Trophoblast cell (in vitro differentiated cells and primary cell): Measurements from ENCODE around the gene MC1R.
"Not testable (repeated sequence)": the region's sequence is repeated elsewhere in the genome, so short reads cannot be mapped to it uniquely, and the experiment has no call there.

Experiments used
- DNase-seq, 2 donors: peaks; one replicate each; pipeline ENCODE4 v3.0.0-alpha.2; 2016
- H2AFZ ChIP-seq: 2 replicates; pipeline ENCODE4 v1.6.1; 2013; ENCODE audit warnings: low read length, moderate library complexity, mild to moderate bottlenecking; ENCODE audit not compliant: insufficient read depth, poor library complexity
- H2AK5ac ChIP-seq: 2 replicates; pipeline ENCODE4 v1.6.1; 2013; ENCODE audit warnings: mild to moderate bottlenecking, low read length
- H2BK120ac ChIP-seq: 2 replicates; pipeline ENCODE4 v1.6.1; 2013; ENCODE audit warnings: low read length, mild to moderate bottlenecking, moderate library complexity; ENCODE audit not compliant: insufficient read depth, poor library complexity
- H2BK12ac ChIP-seq: 2 replicates; pipeline ENCODE4 v1.6.1; 2013; ENCODE audit warnings: mild to moderate bottlenecking, low read length, moderate library complexity
- H2BK5ac ChIP-seq: 2 replicates; pipeline ENCODE4 v1.6.1; 2013; ENCODE audit warnings: low read length, low read depth, moderate library complexity, mild to moderate bottlenecking; ENCODE audit not compliant: poor library complexity
- H3K14ac ChIP-seq: 2 replicates; pipeline ENCODE4 v1.6.1; 2013; ENCODE audit warnings: mild to moderate bottlenecking, low read length
- H3K18ac ChIP-seq: 2 replicates; pipeline ENCODE4 v1.6.1; 2013; ENCODE audit warnings: mild to moderate bottlenecking, low read length
- H3K23ac ChIP-seq: 2 replicates; pipeline ENCODE4 v1.6.1; 2013; ENCODE audit warnings: low read length
- H3K27ac ChIP-seq: 2 replicates; pipeline ENCODE4 v1.5.1; 2013; ENCODE audit warnings: low read depth, mild to moderate bottlenecking, inconsistent platforms, low read length, moderate library complexity
- H3K27me3 ChIP-seq: 2 replicates; pipeline ENCODE4 v1.6.1; 2013; ENCODE audit warnings: inconsistent platforms, mild to moderate bottlenecking, low read length, moderate library complexity; ENCODE audit not compliant: insufficient read depth
- H3K36me3 ChIP-seq, 2 experiments: 1 replicate in 1 of 2; 2 replicates in 1 of 2; pipeline ENCODE4 v1.6.1; 2013; ENCODE audit warnings: low read length in 2 of 2, mild to moderate bottlenecking in 2 of 2, moderate library complexity in 1 of 2; ENCODE audit not compliant: insufficient read depth in 2 of 2, control insufficient read depth in 1 of 2
- H3K4ac ChIP-seq: 2 replicates; pipeline ENCODE4 v1.6.1; 2013; ENCODE audit warnings: low read depth, mild to moderate bottlenecking, low read length, moderate library complexity
- H3K4me1 ChIP-seq, 2 experiments: 1 replicate in 1 of 2; 2 replicates in 1 of 2; pipeline ENCODE4 v1.6.1; 2013; ENCODE audit warnings: low read length in 2 of 2, mild to moderate bottlenecking in 2 of 2, moderate library complexity in 1 of 2; ENCODE audit not compliant: insufficient read depth in 2 of 2, control insufficient read depth in 1 of 2
- H3K4me2 ChIP-seq: 2 replicates; pipeline ENCODE4 v1.6.1; 2013; ENCODE audit warnings: inconsistent platforms, mild to moderate bottlenecking, low read length, moderate library complexity
- H3K4me3 ChIP-seq: 2 replicates; pipeline ENCODE4 v1.5.1; 2013; ENCODE audit warnings: mild to moderate bottlenecking, low read depth, low read length, inconsistent platforms
- H3K79me1 ChIP-seq: one replicate; pipeline ENCODE4 v1.6.1; 2013; ENCODE audit warnings: low read length
- H3K79me2 ChIP-seq: 2 replicates; pipeline ENCODE4 v1.6.1; 2013; ENCODE audit warnings: low read length, mild to moderate bottlenecking; ENCODE audit not compliant: control insufficient read depth, insufficient read depth, poor library complexity
- H3K9ac ChIP-seq: 2 replicates; pipeline ENCODE4 v1.6.1; 2013; ENCODE audit warnings: mild to moderate bottlenecking, low read length
- H3K9me3 ChIP-seq: 2 replicates; pipeline ENCODE4 v1.6.1; 2013; ENCODE audit warnings: low read depth, mild to moderate bottlenecking, control low read depth, inconsistent platforms, low read length; ENCODE audit not compliant: insufficient read depth
- H4K12ac ChIP-seq: 2 replicates; pipeline ENCODE4 v1.6.1; 2013; ENCODE audit warnings: low read depth, mild to moderate bottlenecking, low read length, moderate library complexity
- H4K8ac ChIP-seq: 2 replicates; pipeline ENCODE4 v1.6.1; 2013; ENCODE audit warnings: low read depth, mild to moderate bottlenecking, low read length, moderate library complexity
- H4K91ac ChIP-seq: one replicate; pipeline ENCODE4 v1.6.1; 2013; ENCODE audit warnings: low read depth, mild to moderate bottlenecking, low read length, moderate library complexity
- WGBS: extraction: QIAGEN DNeasy Blood & Tissue Kit; methylation state at CpG from one replicate; pipeline ENCODE4 v1.1.7; 2013; ENCODE audit warnings: missing lambda C conversion rate; ENCODE audit not compliant: insufficient read length, insufficient coverage; ENCODE audit errors: extremely low coverage; 5-methylcytosine and 5-hydroxymethylcytosine counted together

MC1R gene

DNA sequence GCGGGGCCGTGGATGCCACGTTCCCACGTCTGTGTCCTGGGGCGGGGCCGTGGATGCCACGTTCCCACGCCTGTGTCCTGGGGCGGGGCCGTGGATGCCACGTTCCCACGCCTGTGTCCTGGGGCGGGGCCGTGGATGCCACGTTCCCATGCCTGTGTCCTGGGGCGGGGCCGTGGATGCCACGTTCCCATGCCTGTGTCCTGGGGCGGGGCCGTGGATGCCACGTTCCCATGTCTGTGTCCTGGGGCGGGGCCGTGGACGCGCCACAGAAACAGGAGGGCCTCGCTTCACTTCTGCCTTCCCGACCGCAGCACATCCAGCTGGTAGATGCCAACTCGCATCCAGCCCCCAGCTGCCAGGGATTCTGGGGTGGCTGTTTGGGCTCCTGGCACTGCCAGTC is 15.4 kb downstream of the MC1R start:
- not testable (repeated sequence) for H3K14ac ChIP-seq, H3K18ac ChIP-seq, H2AFZ ChIP-seq, H3K4ac ChIP-seq, H3K79me2 ChIP-seq, H3K27me3 ChIP-seq, H3K9me3 ChIP-seq, H3K4me2 ChIP-seq, H2BK5ac ChIP-seq, H2BK12ac ChIP-seq, H4K91ac ChIP-seq, H3K23ac ChIP-seq, DNase-seq, H2BK120ac ChIP-seq, H3K4me3 ChIP-seq, H2AK5ac ChIP-seq, H4K8ac ChIP-seq, H4K12ac ChIP-seq, H3K4me1 ChIP-seq, H3K27ac ChIP-seq, H3K9ac ChIP-seq, H3K79me1 ChIP-seq
- whole genome bisulfite sequencing: no CpG with 5 or more reads among the region's 29 CpGs
- H3K36me3 ChIP-seq: peaks cover 56 to 64% of the 10 kb centered on the region in 2 experiments

DNA sequence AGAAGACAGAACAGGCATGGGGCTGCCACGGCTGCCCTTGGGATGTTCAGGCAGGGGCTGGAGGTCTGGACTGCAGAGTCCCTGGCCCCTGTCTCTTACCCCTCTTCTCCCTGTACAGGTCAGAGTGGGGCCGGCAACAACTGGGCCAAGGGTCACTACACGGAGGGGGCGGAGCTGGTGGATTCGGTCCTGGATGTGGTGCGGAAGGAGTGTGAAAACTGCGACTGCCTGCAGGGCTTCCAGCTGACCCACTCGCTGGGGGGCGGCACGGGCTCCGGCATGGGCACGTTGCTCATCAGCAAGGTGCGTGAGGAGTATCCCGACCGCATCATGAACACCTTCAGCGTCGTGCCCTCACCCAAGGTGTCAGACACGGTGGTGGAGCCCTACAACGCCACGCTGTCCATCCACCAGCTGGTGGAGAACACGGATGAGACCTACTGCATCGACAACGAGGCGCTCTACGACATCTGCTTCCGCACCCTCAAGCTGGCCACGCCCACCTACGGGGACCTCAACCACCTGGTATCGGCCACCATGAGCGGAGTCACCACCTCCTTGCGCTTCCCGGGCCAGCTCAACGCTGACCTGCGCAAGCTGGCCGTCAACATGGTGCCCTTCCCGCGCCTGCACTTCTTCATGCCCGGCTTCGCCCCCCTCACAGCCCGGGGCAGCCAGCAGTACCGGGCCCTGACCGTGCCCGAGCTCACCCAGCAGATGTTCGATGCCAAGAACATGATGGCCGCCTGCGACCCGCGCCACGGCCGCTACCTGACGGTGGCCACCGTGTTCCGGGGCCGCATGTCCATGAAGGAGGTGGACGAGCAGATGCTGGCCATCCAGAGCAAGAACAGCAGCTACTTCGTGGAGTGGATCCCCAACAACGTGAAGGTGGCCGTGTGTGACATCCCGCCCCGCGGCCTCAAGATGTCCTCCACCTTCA is 16.2 kb downstream of the MC1R start:
- Histone ChIP-seq H3K18ac (no peak overlapping the region), H4K12ac (no peak overlapping the region), H3K23ac (no peak overlapping the region), H4K91ac (no peak overlapping the region), H3K4me3 (no peak overlapping the region), H2AFZ (no peak overlapping the region), H3K9me3 (no peaks in the 10 kb centered on the region), H3K4ac (no peak overlapping the region), H3K79me1 (no peaks in the 10 kb centered on the region), H3K36me3 (peaks cover 53 to 59% of the 10 kb centered on the region in 2 experiments), H2AK5ac (no peak overlapping the region), H2BK12ac (no peak overlapping the region), H3K79me2 (no peaks in the 10 kb centered on the region), H3K4me2 (no peak overlapping the region), H3K14ac (no peak overlapping the region), H4K8ac (no peak overlapping the region), H3K9ac (no peak overlapping the region), H3K4me1 (peaks cover 0 to 3% of the 10 kb centered on the region in 2 experiments), H2BK5ac (no peak overlapping the region), H3K27me3 (no peaks in the 10 kb centered on the region), H3K27ac (no peak overlapping the region), H2BK120ac (no peak overlapping the region)
- WGBS: no CpG with 5 or more reads among the region's 61 CpGs
- DNase-seq: no peak

GRCh38 chr16:89935620-89936019 is 17.0 kb downstream of the MC1R start:
- H3K18ac ChIP-seq, H3K23ac ChIP-seq, H2BK12ac ChIP-seq, H3K9ac ChIP-seq, H3K4me2 ChIP-seq, H3K27ac ChIP-seq, H3K27me3 ChIP-seq, H3K79me2 ChIP-seq, H2AFZ ChIP-seq, H4K91ac ChIP-seq, H4K12ac ChIP-seq, H4K8ac ChIP-seq, H3K4me3 ChIP-seq, H3K4ac ChIP-seq, H2BK120ac ChIP-seq, H3K14ac ChIP-seq, H3K9me3 ChIP-seq, H2AK5ac ChIP-seq, H3K79me1 ChIP-seq, H2BK5ac ChIP-seq, DNase-seq, H3K4me1 ChIP-seq: not testable (repeated sequence)
- peaks cover 53 to 59% of the 10 kb centered on the region in 2 experiments for H3K36me3 ChIP-seq
- no CpG with 5 or more reads among the region's 27 CpGs for WGBS

- no peak overlapping the region for H4K12ac ChIP-seq
Measured at GRCh38 chr16:89936034-89936433, 17.4 kb downstream of the MC1R start.

More at GRCh38 chr16:89936034-89936433, 17.4 kb downstream of the MC1R start:
- peaks cover 52 to 58% of the 10 kb centered on the region in 2 experiments for H3K36me3 ChIP-seq
- H3K79me2 ChIP-seq: no peaks in the 10 kb centered on the region
- no CpG with 5 or more reads among the region's 13 CpGs for WGBS
- H3K4me2 ChIP-seq: no peak overlapping the region
- H3K9me3 ChIP-seq: no peaks in the 10 kb centered on the region
- H3K4ac ChIP-seq: no peak overlapping the region
- H3K9ac ChIP-seq: no peak overlapping the region
- no peaks in the 10 kb centered on the region for H3K79me1 ChIP-seq
- no peak for DNase-seq
- H3K4me3 ChIP-seq: no peak overlapping the region
- H4K8ac ChIP-seq: no peak overlapping the region
- no peak overlapping the region for H2BK12ac ChIP-seq
- no peaks in the 10 kb centered on the region for H3K27me3 ChIP-seq
- no peak overlapping the region for H2BK5ac ChIP-seq
- no peak overlapping the region for H2BK120ac ChIP-seq
- no peak overlapping the region for H3K23ac ChIP-seq
- no peak overlapping the region for H3K14ac ChIP-seq
- no peak overlapping the region for H2AK5ac ChIP-seq
- no peak overlapping the region for H2AFZ ChIP-seq
- H3K18ac ChIP-seq: no peak overlapping the region
- peaks cover 0 to 3% of the 10 kb centered on the region in 2 experiments for H3K4me1 ChIP-seq
- H3K27ac ChIP-seq: no peak overlapping the region
- H4K91ac ChIP-seq: no peak overlapping the region
